H9 (cell line): Measurements from ENCODE around the gene LIPH. TPM values are rescaled to one million over a fixed set of nuclear protein-coding genes. Genes with fewer than 3 reads are reported as not detected.

Source experiments
- DNase-seq: peaks from one replicate; pipeline ENCODE4 v3.0.0-alpha.2; 2017
- H2AFZ ChIP-seq: one replicate; pipeline ENCODE4 v1.6.1; 2013; ENCODE audit warnings: mild to moderate bottlenecking, low read length, control low read depth, moderate library complexity
- H2AK5ac ChIP-seq: 2 replicates; pipeline ENCODE4 v1.6.1; 2013; ENCODE audit warnings: low read length, control low read depth, mixed read lengths; ENCODE audit not compliant: insufficient read length
- H2BK120ac ChIP-seq: one replicate; pipeline ENCODE4 v1.6.1; 2013; ENCODE audit warnings: low read depth, mild to moderate bottlenecking, low read length, control low read depth, inconsistent platforms; ENCODE audit not compliant: poor library complexity, severe bottlenecking
- H2BK12ac ChIP-seq: 2 replicates; pipeline ENCODE4 v1.6.1; 2013; ENCODE audit warnings: low read length, control low read depth, mixed read lengths, low read depth; ENCODE audit not compliant: insufficient read length
- H2BK15ac ChIP-seq: 2 replicates; pipeline ENCODE4 v1.6.1; 2013; ENCODE audit warnings: low read depth, low read length, control low read depth
- H2BK20ac ChIP-seq: one replicate; pipeline ENCODE4 v1.6.1; 2013; ENCODE audit warnings: low read depth, mild to moderate bottlenecking, low read length, control low read depth, inconsistent platforms; ENCODE audit not compliant: poor library complexity, severe bottlenecking
- H2BK5ac ChIP-seq: 2 replicates; pipeline ENCODE4 v1.6.1; 2013; ENCODE audit warnings: low read length, control low read depth, mixed read lengths; ENCODE audit not compliant: insufficient read length
- H3K14ac ChIP-seq: 2 replicates; pipeline ENCODE4 v1.6.1; 2013; ENCODE audit warnings: low read length, control low read depth; ENCODE audit not compliant: insufficient read depth
- H3K18ac ChIP-seq: 2 replicates; pipeline ENCODE4 v1.6.1; 2013; ENCODE audit warnings: low read depth, mild to moderate bottlenecking, mixed read lengths, low read length, control low read depth; ENCODE audit not compliant: insufficient read length
- H3K23ac ChIP-seq: 2 replicates; pipeline ENCODE4 v1.6.1; 2013; ENCODE audit warnings: low read length, control low read depth, mixed read lengths, low read depth; ENCODE audit not compliant: insufficient read length
- H3K23me2 ChIP-seq: 2 replicates; pipeline ENCODE4 v1.6.1; 2013; ENCODE audit warnings: low read depth, mild to moderate bottlenecking, mixed read lengths, low read length, control low read depth; ENCODE audit not compliant: insufficient read length, poor library complexity, severe bottlenecking
- H3K27ac ChIP-seq: 2 replicates; pipeline ENCODE4 v1.5.1; 2013; ENCODE audit warnings: low read length, control low read depth, mixed read lengths, low read depth; ENCODE audit not compliant: insufficient read length
- H3K27me3 ChIP-seq: 2 replicates; pipeline ENCODE4 v1.6.1; 2013; ENCODE audit warnings: low read length, control low read depth, inconsistent platforms; ENCODE audit not compliant: insufficient read depth
- H3K4ac ChIP-seq: 2 replicates; pipeline ENCODE4 v1.6.1; 2013; ENCODE audit warnings: low read depth, mild to moderate bottlenecking, control low read depth, inconsistent platforms, low read length, moderate library complexity
- H3K4me1 ChIP-seq: 2 replicates; pipeline ENCODE4 v1.6.1; 2013; ENCODE audit warnings: low read length, control low read depth, inconsistent platforms; ENCODE audit not compliant: insufficient read depth
- H3K4me2 ChIP-seq: 2 replicates; pipeline ENCODE4 v1.6.1; 2013; ENCODE audit warnings: low read length, control low read depth, mixed read lengths; ENCODE audit not compliant: insufficient read length, insufficient read depth
- H3K56ac ChIP-seq: 2 replicates; pipeline ENCODE4 v1.6.1; 2013; ENCODE audit warnings: low read depth, mild to moderate bottlenecking, mixed read lengths, low read length, control low read depth; ENCODE audit not compliant: insufficient read length
- H3K79me1 ChIP-seq: 2 replicates; pipeline ENCODE4 v1.6.1; 2013; ENCODE audit warnings: low read depth, mild to moderate bottlenecking, moderate library complexity, low read length, control low read depth, inconsistent platforms; ENCODE audit not compliant: insufficient read depth, poor library complexity, severe bottlenecking
- H3K79me2 ChIP-seq: 2 replicates; pipeline ENCODE4 v1.6.1; 2013; ENCODE audit warnings: low read length, control low read depth, inconsistent platforms; ENCODE audit not compliant: insufficient read depth
- H3K9ac ChIP-seq: 2 replicates; pipeline ENCODE4 v1.6.1; 2013; ENCODE audit warnings: low read length, control low read depth, mixed read lengths; ENCODE audit not compliant: insufficient read length; ENCODE audit errors: extremely low read depth
- H3K9me3 ChIP-seq: one replicate; pipeline ENCODE4 v1.6.1; 2013; ENCODE audit warnings: low read depth, low read length, inconsistent platforms; ENCODE audit not compliant: control insufficient read depth
- H3T11ph ChIP-seq: one replicate; pipeline ENCODE4 v1.6.1; 2013; ENCODE audit warnings: mild to moderate bottlenecking, low read length, control low read depth, inconsistent platforms
- H4K20me1 ChIP-seq: one replicate; pipeline ENCODE4 v1.6.1; 2013; ENCODE audit not compliant: control insufficient read depth, insufficient read length, insufficient read depth
- H4K5ac ChIP-seq: 2 replicates; pipeline ENCODE4 v1.6.1; 2013; ENCODE audit warnings: low read depth, mild to moderate bottlenecking, mixed read lengths, low read length, control low read depth; ENCODE audit not compliant: insufficient read length
- H4K8ac ChIP-seq: replicated peaks from 2 replicates; pipeline ENCODE4 v1.6.1; 2013; ENCODE audit warnings: low read length, control low read depth, mixed read lengths, low read depth; ENCODE audit not compliant: insufficient read length
- H4K91ac ChIP-seq: 2 replicates; pipeline ENCODE4 v1.6.1; 2013; ENCODE audit warnings: low read depth, mild to moderate bottlenecking, moderate library complexity, mixed read lengths, low read length, control low read depth; ENCODE audit not compliant: insufficient read length
- H3K27ac Mint-ChIP-seq, 3 experiments: 2 replicates in 2 of 3; 3 replicates in 1 of 3; pipeline ENCODE4 v1.8.0; 2020 to 2021; ENCODE audit warnings: mixed read lengths in 3 of 3, mild to moderate bottlenecking in 1 of 3, moderate library complexity in 1 of 3
- H3K27me3 Mint-ChIP-seq: 2 replicates; pipeline ENCODE4 v1.8.0; 2021; ENCODE audit warnings: low read depth, mild to moderate bottlenecking, moderate library complexity, mixed read lengths
- H3K36me3 Mint-ChIP-seq, 3 experiments: 2 replicates in 2 of 3; 3 replicates in 1 of 3; pipeline ENCODE4 v1.8.0; 2020 to 2021; ENCODE audit warnings: low read depth in 3 of 3, mixed read lengths in 3 of 3; ENCODE audit not compliant: insufficient read depth in 1 of 3
- H3K4me1 Mint-ChIP-seq, 2 experiments: 2 replicates each; pipeline ENCODE4 v1.8.0; 2020; ENCODE audit warnings: mixed read lengths in 2 of 2
- H3K4me3 Mint-ChIP-seq, 2 experiments: 2 replicates in 1 of 2; 3 replicates in 1 of 2; pipeline ENCODE4 v1.8.0; 2020 to 2021; ENCODE audit warnings: mild to moderate bottlenecking in 2 of 2, mixed read lengths in 2 of 2, moderate library complexity in 1 of 2
- H3K9me3 Mint-ChIP-seq, 2 experiments: 2 replicates in 1 of 2; 3 replicates in 1 of 2; pipeline ENCODE4 v1.8.0; 2020; ENCODE audit warnings: mild to moderate bottlenecking in 2 of 2, mixed read lengths in 2 of 2, moderate library complexity in 1 of 2
- CTCF ChIP-seq: fragments of 200-600 bp; sonication (generic); conservative IDR thresholded peaks from 3 replicates; pipeline ENCODE4 v1.8.0; 2021; ENCODE audit warnings: antibody characterized with exemption, mild to moderate bottlenecking
- WGBS: extraction: QIAGEN DNeasy Blood & Tissue Kit; methylation state at CpG from one replicate; pipeline ENCODE4 v1.1.7; 2013; ENCODE audit warnings: missing lambda C conversion rate, low lambda C conversion rate, mixed read lengths; ENCODE audit not compliant: insufficient read length; ENCODE audit errors: extremely low coverage; 5-methylcytosine and 5-hydroxymethylcytosine counted together
- long read RNA-seq: library from polyadenylated mRNA; unstranded; transcript quantifications from one replicate; pipeline ENCODE4 v2.0.0, GENCODE V29; 2020
- total RNA-seq: library from RNA; stranded (reverse); gene quantifications from 2 replicates; pipeline ENCODE4 v1.2.1, GENCODE V29; 2021

Gene LIPH
- total RNA-seq, result 0.17 and 0.37 TPM in 2 replicates
- long read RNA-seq, partial matches to known transcripts, result 1 of 1 reads
- long read RNA-seq, other reads (novel, unspliced or antisense), result 0 of 1 reads

DNA sequence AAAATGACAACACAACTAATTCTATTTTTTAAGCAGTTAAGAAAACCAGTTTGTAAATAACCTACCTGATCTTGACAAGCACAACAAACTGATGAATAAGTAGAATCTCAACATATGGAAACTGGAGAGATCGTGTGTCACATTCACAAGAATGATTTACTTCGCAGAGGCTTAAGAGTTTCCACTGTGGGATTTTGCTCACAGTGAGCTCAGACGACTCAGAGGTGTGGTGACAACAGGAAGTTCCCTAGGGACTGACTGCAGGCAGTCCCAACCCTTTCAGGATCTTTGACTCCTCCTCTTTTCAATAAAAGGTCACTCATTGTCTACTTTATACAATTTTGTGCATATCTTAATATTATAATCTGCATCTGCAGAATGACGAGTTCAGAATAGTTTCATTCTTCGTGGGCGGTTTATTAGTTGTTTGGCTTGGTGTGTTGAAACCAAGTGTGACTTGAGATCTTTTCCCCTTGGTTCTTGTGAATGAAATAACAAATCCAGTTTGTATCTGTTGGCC lies at the start of gene LIPH:
Gene LIPH, minus strand, starts transcription at position 231 of the 520 bp plus-strand sequence. Its CDS starts 117 bp downstream, at position 114.
- no peak within 1 kb of the TSS for H4K91ac ChIP-seq
- H3K27me3 ChIP-seq, result no peaks in the 10 kb centered on the region
- H3K4ac ChIP-seq, result no peak within 1 kb of the TSS
- Mint-ChIP-seq H3K27ac (peak within 1 kb of the TSS in 2 of 3 experiments; percentile 31 to 62; a peak in 3 of 7 replicates), H3K4me3 (no peak within 1 kb of the TSS), H3K36me3 (no peaks in the 10 kb centered on the region), H3K27me3 (no peaks in the 10 kb centered on the region), H3K4me1 (peaks cover 7 to 8% of the 10 kb centered on the region in 2 experiments), H3K9me3 (no peaks in the 10 kb centered on the region)
- H3K9ac ChIP-seq, result no peak within 1 kb of the TSS
- no peak within 1 kb of the TSS for H2BK5ac ChIP-seq
- no peak within 1 kb of the TSS for H3K14ac ChIP-seq
- no peaks in the 10 kb centered on the region for H4K20me1 ChIP-seq
- no peaks in the 10 kb centered on the region for H3K4me1 ChIP-seq
- WGBS, result no CpG with 5 or more reads among the region's 6 CpGs
- H3K9me3 ChIP-seq, result no peaks in the 10 kb centered on the region
- H2BK20ac ChIP-seq, result no peak within 1 kb of the TSS
- H2BK15ac ChIP-seq, result no peak within 1 kb of the TSS
- no peak for TF ChIP-seq CTCF
- DNase-seq, result no peak
- H2AFZ ChIP-seq, result no peak within 1 kb of the TSS
- H3T11ph ChIP-seq, result no peak within 1 kb of the TSS
- no peak within 1 kb of the TSS for H3K27ac ChIP-seq
- no peak within 1 kb of the TSS for H2AK5ac ChIP-seq
- no peaks in the 10 kb centered on the region for H3K79me2 ChIP-seq
- no peak within 1 kb of the TSS for H4K8ac ChIP-seq
- no peak within 1 kb of the TSS for H4K5ac ChIP-seq
- H3K18ac ChIP-seq, result no peak within 1 kb of the TSS
- H3K23me2 ChIP-seq, result no peaks in the 10 kb centered on the region
- no peak within 1 kb of the TSS for H2BK120ac ChIP-seq
- no peak within 1 kb of the TSS for H2BK12ac ChIP-seq
- H3K23ac ChIP-seq, result no peak within 1 kb of the TSS
- no peaks in the 10 kb centered on the region for H3K79me1 ChIP-seq
- no peak within 1 kb of the TSS for H3K4me2 ChIP-seq
- no peak within 1 kb of the TSS for H3K56ac ChIP-seq
